RWPE2 (cell line): ENCODE data around the gene KDM6B.

Experiments used
- ATAC-seq: fragments of 200-7000 bp; cut with Tn5 transposase; 3 replicates; pipeline ENCODE4 v1.9.1; 2021; ENCODE audit warnings: low read depth
- DNase-seq: peaks from one replicate; pipeline ENCODE4 v3.0.0-alpha.2; 2020; ENCODE audit warnings: low spot score
- H3K27ac ChIP-seq: fragments of 450-650 bp; 2 replicates; pipeline ENCODE4 v1.5.1; 2017; ENCODE audit warnings: mild to moderate bottlenecking; ENCODE audit not compliant: poor library complexity, severe bottlenecking
- H3K27me3 ChIP-seq: fragments of 250-450 bp; sonication (Bioruptor Pico); 2 replicates; pipeline ENCODE4 v1.5.1; 2021; ENCODE audit warnings: mild to moderate bottlenecking, moderate library complexity; ENCODE audit not compliant: insufficient read depth, poor library complexity, severe bottlenecking
- H3K36me3 ChIP-seq: fragments of 250-450 bp; sonication (Bioruptor Pico); 2 replicates; pipeline ENCODE4 v1.5.1; 2020; ENCODE audit warnings: low read depth, mild to moderate bottlenecking, moderate library complexity
- H3K4me1 ChIP-seq: fragments of 250-450 bp; sonication (Bioruptor Pico); 2 replicates; pipeline ENCODE4 v1.5.1; 2021; ENCODE audit warnings: mild to moderate bottlenecking, moderate library complexity; ENCODE audit not compliant: insufficient read depth, poor library complexity, severe bottlenecking
- H3K4me3 ChIP-seq: fragments of 250-450 bp; sonication (Bioruptor Pico); 2 replicates; pipeline ENCODE4 v1.5.1; 2021; ENCODE audit warnings: mild to moderate bottlenecking, moderate library complexity; ENCODE audit not compliant: severe bottlenecking
- H3K9me3 ChIP-seq: fragments of 250-450 bp; sonication (Bioruptor Pico); 2 replicates; pipeline ENCODE4 v1.5.1; 2021; ENCODE audit warnings: mild to moderate bottlenecking, moderate library complexity; ENCODE audit not compliant: severe bottlenecking
- CTCF ChIP-seq: fragments of 450-650 bp; IDR thresholded peaks from one replicate; pipeline ENCODE4 v1.5.1; 2017; ENCODE audit warnings: mild to moderate bottlenecking, moderate library complexity; ENCODE audit not compliant: poor library complexity, severe bottlenecking

Gene KDM6B

GRCh38 chr17:7834957-7835813, 1.2 kb downstream of the KDM6B start:
- Histone ChIP-seq H3K9me3 (no peaks in the 10 kb centered on the region), H3K27ac (peak overlapping the region; percentile 92), H3K36me3 (peaks cover 1% of the 10 kb centered on the region; the same call in 1 of the 2 replicates), H3K27me3 (no peaks in the 10 kb centered on the region), H3K4me1 (peaks cover 18% of the 10 kb centered on the region), H3K4me3 (peak overlapping the region; percentile 58)
- ATAC-seq, result peak; percentile 58
- TF ChIP-seq CTCF, result peak; percentile 88
- peak; percentile 99 for DNase-seq

- Histone ChIP-seq H3K36me3 (peaks cover 9% of the 10 kb centered on the region), H3K9me3 (no peaks in the 10 kb centered on the region), H3K27me3 (no peaks in the 10 kb centered on the region), H3K4me1 (peaks cover 19% of the 10 kb centered on the region), H3K4me3 (peak overlapping the region; percentile 58), H3K27ac (peak overlapping the region; percentile 92)
- DNase-seq, result peak; percentile 82
- TF ChIP-seq CTCF, result no peak
- peak; percentile 8 for ATAC-seq
Observed at GRCh38 chr17:7835814-7836595, 2.0 kb downstream of the KDM6B start.

GRCh38 chr17:7836596-7837407, 2.8 kb downstream of the KDM6B start:
- ATAC-seq (no peak), DNase-seq (no peak)
- no peak for TF ChIP-seq CTCF
- Histone ChIP-seq H3K27me3 (no peaks in the 10 kb centered on the region), H3K4me1 (peaks cover 21% of the 10 kb centered on the region), H3K36me3 (peaks cover 12% of the 10 kb centered on the region), H3K9me3 (no peaks in the 10 kb centered on the region), H3K4me3 (peak overlapping the region; percentile 58), H3K27ac (peak overlapping the region; percentile 92)

- no peak for TF ChIP-seq CTCF
- peaks cover 12% of the 10 kb centered on the region for H3K36me3 ChIP-seq
- H3K27me3 ChIP-seq, result no peaks in the 10 kb centered on the region
- no peaks in the 10 kb centered on the region for H3K9me3 ChIP-seq
- ATAC-seq (no peak), DNase-seq (no peak)
- H3K4me1 ChIP-seq, result peaks cover 21% of the 10 kb centered on the region
- peak overlapping the region; percentile 58 for H3K4me3 ChIP-seq
- peak overlapping the region; percentile 92 for H3K27ac ChIP-seq
Observed at GRCh38 chr17:7837408-7838088, 3.5 kb downstream of the KDM6B start.
